ENCODE measurements around the gene PTPN21. TPM values are rescaled to one million over a fixed set of nuclear protein-coding genes. Genes with fewer than 3 reads are reported as not detected.

PTPN21 gene
- total and polyA plus RNA-seq, 2 experiments from 2014 or later = 8.1 to 16.3 TPM

DNA sequence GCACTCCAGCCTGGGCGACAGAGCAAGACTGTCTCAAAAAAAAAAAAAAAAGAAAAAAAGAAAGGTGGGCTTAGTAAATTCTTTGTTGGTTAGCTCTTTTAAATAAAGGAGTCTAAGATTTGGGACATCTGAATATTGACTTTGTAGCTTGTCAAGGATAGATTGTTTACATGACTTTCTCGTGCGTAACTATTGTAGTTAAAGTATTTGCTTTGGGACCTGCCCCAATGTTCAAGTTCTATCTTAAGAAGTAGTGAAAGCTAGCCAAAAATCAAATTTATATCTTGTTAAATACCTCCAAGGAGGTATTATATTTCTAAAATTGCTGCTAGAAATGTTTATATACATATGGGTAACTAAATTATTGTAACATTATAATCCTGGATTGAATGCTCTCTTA lies 32.4 kb downstream of the PTPN21 start:
- Histone ChIP-seq H3K4me3 (no peak overlapping the region), H3K4me1 (ENCODE audit: insufficient read depth) (no peaks in the 10 kb centered on the region), H3K9me2 (replicated peaks; ENCODE audit: insufficient read depth) (no peaks in the 10 kb centered on the region), H3K4me2 (no peak overlapping the region), H3K27ac (no peak overlapping the region), H3K79me2 (peaks cover 35% of the 10 kb centered on the region), H3K9me3 (ENCODE audit: low read depth) (no peaks in the 10 kb centered on the region), H3K36me3 (replicated peaks; ENCODE audit: insufficient read depth, low read depth) (no peaks in the 10 kb centered on the region), H2AFZ (no peak overlapping the region), H4K20me1 (ENCODE audit: insufficient read depth, poor library complexity, severe bottlenecking) (no peaks in the 10 kb centered on the region), H3K27me3 (no peaks in the 10 kb centered on the region)
- TF ChIP-seq, protein P1, sequence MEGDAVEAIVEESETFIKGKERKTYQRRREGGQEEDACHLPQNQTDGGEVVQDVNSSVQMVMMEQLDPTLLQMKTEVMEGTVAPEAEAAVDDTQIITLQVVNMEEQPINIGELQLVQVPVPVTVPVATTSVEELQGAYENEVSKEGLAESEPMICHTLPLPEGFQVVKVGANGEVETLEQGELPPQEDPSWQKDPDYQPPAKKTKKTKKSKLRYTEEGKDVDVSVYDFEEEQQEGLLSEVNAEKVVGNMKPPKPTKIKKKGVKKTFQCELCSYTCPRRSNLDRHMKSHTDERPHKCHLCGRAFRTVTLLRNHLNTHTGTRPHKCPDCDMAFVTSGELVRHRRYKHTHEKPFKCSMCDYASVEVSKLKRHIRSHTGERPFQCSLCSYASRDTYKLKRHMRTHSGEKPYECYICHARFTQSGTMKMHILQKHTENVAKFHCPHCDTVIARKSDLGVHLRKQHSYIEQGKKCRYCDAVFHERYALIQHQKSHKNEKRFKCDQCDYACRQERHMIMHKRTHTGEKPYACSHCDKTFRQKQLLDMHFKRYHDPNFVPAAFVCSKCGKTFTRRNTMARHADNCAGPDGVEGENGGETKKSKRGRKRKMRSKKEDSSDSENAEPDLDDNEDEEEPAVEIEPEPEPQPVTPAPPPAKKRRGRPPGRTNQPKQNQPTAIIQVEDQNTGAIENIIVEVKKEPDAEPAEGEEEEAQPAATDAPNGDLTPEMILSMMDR (IDR thresholded peaks at IDR 0.05; ENCODE audit: poor library complexity) = no peak
- TF ChIP-seq EZH2 (IDR thresholded peaks at IDR 0.05; ENCODE audit: borderline replicate concordance) (no peak), EZH2phosphoT487 (IDR thresholded peaks at IDR 0.05; ENCODE audit: low read depth, severe bottlenecking, unreplicated experiment) (no peak)
- no peak for DNase-seq (ENCODE audit: low spot score)
- WGBS (ENCODE audit: low lambda C conversion rate, missing lambda C conversion rate) = 68% methylated on average over 3 of the region's 3 CpGs

DNA sequence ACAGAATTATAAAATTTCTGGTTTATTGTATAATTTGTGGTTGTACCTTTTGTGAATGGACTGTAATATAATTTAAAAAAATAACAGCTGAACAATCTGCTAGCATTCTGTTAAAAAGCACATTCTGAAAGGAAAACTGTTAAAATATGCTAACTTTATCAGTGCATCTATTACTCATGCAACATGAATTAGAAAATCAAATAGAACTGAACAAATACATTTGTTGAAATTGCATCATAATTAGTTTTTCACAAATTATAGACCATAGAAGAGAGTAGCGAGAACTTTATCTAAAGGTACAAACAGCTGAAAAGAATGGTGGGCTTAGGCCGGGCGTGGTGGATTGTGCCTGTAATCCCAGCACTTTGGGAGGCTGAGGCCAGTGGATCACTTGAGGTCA lies 33.0 kb downstream of the PTPN21 start:
- Histone ChIP-seq H3K4me2 (no peak overlapping the region), H2AFZ (no peak overlapping the region), H3K27me3 (no peaks in the 10 kb centered on the region), H3K36me3 (replicated peaks; ENCODE audit: insufficient read depth, low read depth) (no peaks in the 10 kb centered on the region), H3K9me3 (ENCODE audit: low read depth) (no peaks in the 10 kb centered on the region), H3K4me3 (no peak overlapping the region), H3K27ac (no peak overlapping the region), H4K20me1 (ENCODE audit: insufficient read depth, poor library complexity, severe bottlenecking) (no peaks in the 10 kb centered on the region), H3K4me1 (ENCODE audit: insufficient read depth) (no peaks in the 10 kb centered on the region), H3K79me2 (peaks cover 35% of the 10 kb centered on the region), H3K9me2 (replicated peaks; ENCODE audit: insufficient read depth) (no peaks in the 10 kb centered on the region)
- DNase-seq (ENCODE audit: low spot score) = no peak
- TF ChIP-seq EZH2 (IDR thresholded peaks at IDR 0.05; ENCODE audit: borderline replicate concordance) (no peak), EZH2phosphoT487 (IDR thresholded peaks at IDR 0.05; ENCODE audit: low read depth, severe bottlenecking, unreplicated experiment) (no peak)
- TF ChIP-seq, protein P1 (IDR thresholded peaks at IDR 0.05; ENCODE audit: poor library complexity) = no peak
- 77% methylated on average over 3 of the region's 3 CpGs for WGBS (ENCODE audit: low lambda C conversion rate, missing lambda C conversion rate)

DNA sequence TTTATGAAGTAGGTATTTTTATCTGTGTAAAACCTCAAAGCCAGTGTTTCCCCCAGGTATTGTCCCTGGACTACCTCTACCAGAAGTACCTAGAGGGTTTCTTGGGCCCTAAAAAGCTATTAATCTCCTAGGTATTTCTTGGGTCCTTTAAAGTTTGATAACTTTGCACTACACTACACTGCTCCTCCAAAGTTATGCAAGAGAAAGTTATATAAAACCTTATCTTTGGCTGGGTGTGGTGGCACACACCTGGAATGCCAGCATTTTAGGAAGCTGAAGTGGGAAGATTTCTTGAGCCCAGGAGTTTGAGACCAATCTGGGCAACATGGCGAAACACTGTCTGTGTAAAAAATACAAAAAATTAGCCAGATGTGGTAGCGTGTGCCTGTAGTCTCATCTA lies 34.9 kb downstream of the PTPN21 start:
- Histone ChIP-seq H4K20me1 (ENCODE audit: insufficient read depth, poor library complexity, severe bottlenecking) (no peaks in the 10 kb centered on the region), H3K4me2 (no peak overlapping the region), H3K9me2 (replicated peaks; ENCODE audit: insufficient read depth) (no peaks in the 10 kb centered on the region), H3K27ac (no peak overlapping the region), H3K4me1 (ENCODE audit: insufficient read depth) (peaks cover 8% of the 10 kb centered on the region), H2AFZ (no peak overlapping the region), H3K79me2 (peaks cover 30% of the 10 kb centered on the region), H3K9me3 (ENCODE audit: low read depth) (no peaks in the 10 kb centered on the region), H3K27me3 (no peaks in the 10 kb centered on the region), H3K4me3 (no peak overlapping the region), H3K36me3 (replicated peaks; ENCODE audit: insufficient read depth, low read depth) (no peaks in the 10 kb centered on the region)
- no peak for DNase-seq (ENCODE audit: low spot score)
- WGBS (ENCODE audit: low lambda C conversion rate, missing lambda C conversion rate) = 94% methylated on average over 2 of the region's 2 CpGs
- TF ChIP-seq EZH2 (IDR thresholded peaks at IDR 0.05; ENCODE audit: borderline replicate concordance) = no peak
- TF ChIP-seq EZH2phosphoT487 (IDR thresholded peaks at IDR 0.05; ENCODE audit: low read depth, severe bottlenecking, unreplicated experiment) = no peak
- TF ChIP-seq, protein P1 (IDR thresholded peaks at IDR 0.05; ENCODE audit: poor library complexity) = no peak
